Endodermal cell (in vitro differentiated cells): ENCODE data around the gene KCNQ2. TPM values are rescaled to one million over a fixed set of nuclear protein-coding genes. Genes with fewer than 3 reads are reported as not detected.

Experiments
- DNase-seq: peaks from one replicate; pipeline ENCODE4 v3.0.0-alpha.2; 2017
- H3K27ac ChIP-seq: 2 replicates; pipeline ENCODE4 v1.5.1; 2013; ENCODE audit warnings: mild to moderate bottlenecking, low read depth, low read length, moderate library complexity
- H3K27me3 ChIP-seq: 2 replicates; pipeline ENCODE4 v1.6.1; 2013; ENCODE audit warnings: mild to moderate bottlenecking, low read length, moderate library complexity; ENCODE audit not compliant: insufficient read depth, control insufficient read depth, poor library complexity, severe bottlenecking
- H3K36me3 ChIP-seq: 2 replicates; pipeline ENCODE4 v1.7.0; 2013; ENCODE audit warnings: mild to moderate bottlenecking, low read length, moderate library complexity; ENCODE audit not compliant: control insufficient read depth, insufficient read depth
- H3K4me1 ChIP-seq: one replicate; pipeline ENCODE4 v1.7.0; 2013; ENCODE audit warnings: low read length; ENCODE audit not compliant: control insufficient read depth, insufficient read depth
- H3K4me3 ChIP-seq: 2 replicates; pipeline ENCODE4 v1.5.1; 2013; ENCODE audit warnings: mild to moderate bottlenecking, low read length, moderate library complexity
- H3K9ac ChIP-seq: 2 replicates; pipeline ENCODE4 v1.6.1; 2013; ENCODE audit warnings: mild to moderate bottlenecking, low read length, moderate library complexity; ENCODE audit not compliant: poor library complexity, severe bottlenecking; ENCODE audit errors: extremely low read depth
- H3K9me3 ChIP-seq: 2 replicates; pipeline ENCODE4 v1.6.1; 2013; ENCODE audit warnings: mild to moderate bottlenecking, low read length, moderate library complexity; ENCODE audit not compliant: control insufficient read depth
- H3K27ac Mint-ChIP-seq: 2 replicates; pipeline ENCODE4 v1.8.0; 2020; ENCODE audit warnings: mixed read lengths
- H3K27me3 Mint-ChIP-seq: 2 replicates; pipeline ENCODE4 v1.8.0; 2021; ENCODE audit warnings: mild to moderate bottlenecking, mixed read lengths; ENCODE audit not compliant: insufficient read depth
- H3K36me3 Mint-ChIP-seq: 2 replicates; pipeline ENCODE4 v1.8.0; 2020; ENCODE audit warnings: low read depth, mixed read lengths
- H3K4me1 Mint-ChIP-seq: 2 replicates; pipeline ENCODE4 v1.8.0; 2020; ENCODE audit warnings: mixed read lengths
- H3K4me3 Mint-ChIP-seq: 2 replicates; pipeline ENCODE4 v1.8.0; 2020; ENCODE audit warnings: mild to moderate bottlenecking, moderate library complexity, mixed read lengths
- H3K9me3 Mint-ChIP-seq: 2 replicates; pipeline ENCODE4 v1.8.0; 2020; ENCODE audit warnings: mild to moderate bottlenecking, mixed read lengths
- CTCF ChIP-seq: fragments of 200-600 bp; sonication (generic); conservative IDR thresholded peaks from 2 replicates; pipeline ENCODE4 v1.5.0; 2021; ENCODE audit warnings: antibody characterized with exemption, mild to moderate bottlenecking
- WGBS, 2 experiments: methylation state at CpG; one replicate each; pipeline versions ENCODE4 v1.1.5 to v1.1.7; 2013; ENCODE audit warnings: missing lambda C conversion rate in 2 of 2, mixed read lengths in 1 of 2; ENCODE audit not compliant: insufficient coverage in 1 of 2, insufficient read length in 1 of 2; 5-methylcytosine and 5-hydroxymethylcytosine counted together
- total RNA-seq, 2 donors: library from RNA; stranded (reverse); fragmentation: NEBNext Ultra II Directional in 1 of 2; extraction: Animal tissue kit (Norgen Biotek cat#: 25700) in 1 of 2; gene quantifications; 2 replicates in 1 of 2; 3 replicates in 1 of 2; pipeline ENCODE4 v1.2.1, GENCODE V29; 2021

Gene KCNQ2
- total RNA-seq, 2 donors from 2014 or later = 36.4 to 62.8 TPM

GRCh38 chr20:63367446-63368055 lies 104.9 kb downstream of the KCNQ2 start:
- no peak for DNase-seq

GRCh38 chr20:63366390-63367365 lies 105.8 kb downstream of the KCNQ2 start:
- no peaks in the 10 kb centered on the region for H3K9me3 Mint-ChIP-seq
- H3K27ac Mint-ChIP-seq = no peak overlapping the region
- TF ChIP-seq CTCF = no peak
- no peak overlapping the region for H3K4me3 Mint-ChIP-seq
- 87 to 91% methylated on average over 21 to 30 of the region's 30 CpGs for WGBS, 2 experiments
- H3K9ac ChIP-seq = no peak overlapping the region
- H3K27me3 ChIP-seq = peaks cover 9% of the 10 kb centered on the region
- no peaks in the 10 kb centered on the region for H3K36me3 ChIP-seq
- no peak overlapping the region for H3K4me3 ChIP-seq
- peaks cover 8% of the 10 kb centered on the region for H3K4me1 Mint-ChIP-seq
- H3K27me3 Mint-ChIP-seq = peaks cover 6% of the 10 kb centered on the region
- no peak overlapping the region for H3K27ac ChIP-seq
- no peaks in the 10 kb centered on the region for H3K36me3 Mint-ChIP-seq
- no peaks in the 10 kb centered on the region for H3K9me3 ChIP-seq
- no peaks in the 10 kb centered on the region for H3K4me1 ChIP-seq
- DNase-seq = no peak

More at GRCh38 chr20:63367446-63368055, 104.9 kb downstream of the KCNQ2 start:
- Mint-ChIP-seq H3K9me3 (no peaks in the 10 kb centered on the region), H3K36me3 (no peaks in the 10 kb centered on the region), H3K27me3 (peaks cover 3% of the 10 kb centered on the region), H3K27ac (no peak overlapping the region), H3K4me1 (peaks cover 4% of the 10 kb centered on the region), H3K4me3 (no peak overlapping the region)
- H3K4me3 ChIP-seq = no peak overlapping the region
- no peaks in the 10 kb centered on the region for H3K4me1 ChIP-seq
- WGBS, 2 experiments = 75 to 87% methylated on average over 7 to 24 of the region's 24 CpGs
- no peak overlapping the region for H3K9ac ChIP-seq
- H3K27me3 ChIP-seq = peaks cover under 1% of the 10 kb centered on the region
- no peak for TF ChIP-seq CTCF
- H3K27ac ChIP-seq = no peak overlapping the region
- no peaks in the 10 kb centered on the region for H3K9me3 ChIP-seq
- H3K36me3 ChIP-seq = no peaks in the 10 kb centered on the region

- Histone ChIP-seq H3K36me3 (no peaks in the 10 kb centered on the region), H3K27me3 (peaks cover 16% of the 10 kb centered on the region), H3K9me3 (no peaks in the 10 kb centered on the region), H3K9ac (no peak overlapping the region), H3K4me3 (no peak overlapping the region), H3K4me1 (no peaks in the 10 kb centered on the region), H3K27ac (no peak overlapping the region)
- Mint-ChIP-seq H3K36me3 (no peaks in the 10 kb centered on the region), H3K27ac (no peak overlapping the region), H3K27me3 (peaks cover 8% of the 10 kb centered on the region), H3K4me1 (peaks cover 8% of the 10 kb centered on the region), H3K9me3 (no peaks in the 10 kb centered on the region), H3K4me3 (no peak overlapping the region)
- 84 to 85% methylated on average over 8 to 22 of the region's 22 CpGs for WGBS, 2 experiments
- no peak for DNase-seq
- no peak for TF ChIP-seq CTCF
These were observed 106.7 kb downstream of the KCNQ2 start for GRCh38 chr20:63365601-63366389.
